ENCODE results near the gene APOA1.
A peak's percentile ranks its signal among the peaks of the same experiment; 100 is the strongest.

DNA sequence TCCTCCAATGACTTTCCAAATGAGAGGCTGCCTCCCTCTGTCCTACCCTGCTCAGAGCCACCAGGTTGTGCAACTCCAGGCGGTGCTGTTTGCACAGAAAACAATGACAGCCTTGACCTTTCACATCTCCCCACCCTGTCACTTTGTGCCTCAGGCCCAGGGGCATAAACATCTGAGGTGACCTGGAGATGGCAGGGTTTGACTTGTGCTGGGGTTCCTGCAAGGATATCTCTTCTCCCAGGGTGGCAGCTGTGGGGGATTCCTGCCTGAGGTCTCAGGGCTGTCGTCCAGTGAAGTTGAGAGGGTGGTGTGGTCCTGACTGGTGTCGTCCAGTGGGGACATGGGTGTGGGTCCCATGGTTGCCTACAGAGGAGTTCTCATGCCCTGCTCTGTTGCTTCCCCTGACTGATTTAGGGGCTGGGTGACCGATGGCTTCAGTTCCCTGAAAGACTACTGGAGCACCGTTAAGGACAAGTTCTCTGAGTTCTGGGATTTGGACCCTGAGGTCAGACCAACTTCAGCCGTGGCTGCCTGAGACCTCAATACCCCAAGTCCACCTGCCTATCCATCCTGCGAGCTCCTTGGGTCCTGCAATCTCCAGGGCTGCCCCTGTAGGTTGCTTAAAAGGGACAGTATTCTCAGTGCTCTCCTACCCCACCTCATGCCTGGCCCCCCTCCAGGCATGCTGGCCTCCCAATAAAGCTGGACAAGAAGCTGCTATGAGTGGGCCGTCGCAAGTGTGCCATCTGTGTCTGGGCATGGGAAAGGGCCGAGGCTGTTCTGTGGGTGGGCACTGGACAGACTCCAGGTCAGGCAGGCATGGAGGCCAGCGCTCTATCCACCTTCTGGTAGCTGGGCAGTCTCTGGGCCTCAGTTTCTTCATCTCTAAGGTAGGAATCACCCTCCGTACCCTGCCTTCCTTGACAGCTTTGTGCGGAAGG, 4.8 kb downstream of the APOA1 start:
- TF ChIP-seq, protein P1, sequence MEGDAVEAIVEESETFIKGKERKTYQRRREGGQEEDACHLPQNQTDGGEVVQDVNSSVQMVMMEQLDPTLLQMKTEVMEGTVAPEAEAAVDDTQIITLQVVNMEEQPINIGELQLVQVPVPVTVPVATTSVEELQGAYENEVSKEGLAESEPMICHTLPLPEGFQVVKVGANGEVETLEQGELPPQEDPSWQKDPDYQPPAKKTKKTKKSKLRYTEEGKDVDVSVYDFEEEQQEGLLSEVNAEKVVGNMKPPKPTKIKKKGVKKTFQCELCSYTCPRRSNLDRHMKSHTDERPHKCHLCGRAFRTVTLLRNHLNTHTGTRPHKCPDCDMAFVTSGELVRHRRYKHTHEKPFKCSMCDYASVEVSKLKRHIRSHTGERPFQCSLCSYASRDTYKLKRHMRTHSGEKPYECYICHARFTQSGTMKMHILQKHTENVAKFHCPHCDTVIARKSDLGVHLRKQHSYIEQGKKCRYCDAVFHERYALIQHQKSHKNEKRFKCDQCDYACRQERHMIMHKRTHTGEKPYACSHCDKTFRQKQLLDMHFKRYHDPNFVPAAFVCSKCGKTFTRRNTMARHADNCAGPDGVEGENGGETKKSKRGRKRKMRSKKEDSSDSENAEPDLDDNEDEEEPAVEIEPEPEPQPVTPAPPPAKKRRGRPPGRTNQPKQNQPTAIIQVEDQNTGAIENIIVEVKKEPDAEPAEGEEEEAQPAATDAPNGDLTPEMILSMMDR (IDR thresholded peaks at IDR 0.05; ENCODE audit: borderline replicate concordance, extremely low read depth, low read length, poor library complexity, severe bottlenecking): peak; percentile 19
- no peak for TF ChIP-seq EZH2 (IDR thresholded peaks at IDR 0.05; ENCODE audit: borderline replicate concordance, low read depth, low read length, severe bottlenecking)
